HG03039 (cell line): ENCODE results near the gene RTP3.
"Not testable (repeated sequence)": the region's sequence is repeated elsewhere in the genome, so short reads cannot be mapped to it uniquely, and the experiment has no call there.

Source experiments
- ATAC-seq: cut with Tn5 transposase; IDR thresholded peaks from one replicate; pipeline ENCODE4 v1.9.1; 2021; ENCODE audit warnings: mild to moderate bottlenecking, moderate library complexity; ENCODE audit not compliant: unreplicated experiment

Gene RTP3

GRCh38 chr3:46517016-46517783, 19.4 kb downstream of the RTP3 start:
- ATAC-seq: no peak

DNA sequence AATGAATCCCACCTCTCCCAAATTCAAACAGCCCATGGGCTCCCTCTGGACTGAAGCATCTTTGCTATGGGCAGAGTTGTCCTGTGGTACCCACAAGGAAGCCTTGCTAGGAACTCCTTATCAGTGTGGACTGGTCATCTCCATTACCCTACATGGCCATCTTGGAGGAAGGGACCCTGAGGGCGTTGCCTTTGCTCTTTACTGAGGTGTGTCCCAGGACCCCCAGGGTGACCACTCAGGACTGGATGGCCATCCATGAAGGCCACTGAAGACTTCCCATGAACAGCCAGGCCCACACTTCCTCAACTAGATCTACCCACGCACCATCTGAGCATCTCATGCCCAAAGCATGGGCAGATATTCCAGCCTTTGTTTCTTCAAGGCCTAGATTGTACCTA, 20.0 kb downstream of the RTP3 start:
- ATAC-seq: no peak

- no peak for ATAC-seq
Measured at GRCh38 chr3:46519952-46520351, 22.2 kb downstream of the RTP3 start.

DNA sequence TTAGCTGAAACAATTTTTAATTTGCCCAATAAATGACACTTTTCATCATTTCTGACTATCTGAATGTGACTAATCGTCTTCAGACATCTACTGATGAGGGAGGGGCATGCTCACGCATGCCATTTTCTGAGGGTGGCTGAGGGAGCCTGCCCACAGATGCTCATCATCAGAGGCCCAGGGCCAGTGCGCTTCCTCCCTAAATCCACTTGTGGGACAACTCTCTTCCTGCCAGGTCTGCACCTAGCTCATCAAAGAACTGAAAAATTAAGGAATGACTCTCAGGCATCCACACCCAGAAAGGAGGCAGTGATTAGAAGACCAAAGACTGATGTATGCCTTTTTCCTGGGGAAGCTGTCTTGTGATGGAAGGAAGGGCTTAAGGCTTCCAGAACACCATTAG, 22.8 kb downstream of the RTP3 start:
- ATAC-seq: no peak

DNA sequence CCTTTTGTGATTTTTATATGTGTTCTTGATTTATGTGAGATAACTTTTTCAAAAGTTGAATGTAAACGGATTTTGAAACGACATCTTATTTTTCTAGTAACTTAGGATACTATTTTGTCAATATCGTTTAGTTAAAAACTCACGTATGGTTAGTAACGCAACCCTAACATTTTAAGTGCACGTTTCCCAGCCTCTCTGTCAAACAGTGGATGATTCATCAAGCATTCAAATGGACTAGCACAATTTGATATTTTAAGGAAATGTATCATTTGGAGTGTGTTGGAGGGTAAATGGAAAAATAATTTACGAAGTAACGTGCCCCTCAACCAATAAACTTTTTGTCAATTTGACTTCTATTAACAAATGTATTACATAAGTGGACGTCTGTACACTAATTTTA, 23.3 kb downstream of the RTP3 start:
- ATAC-seq: no peak

DNA sequence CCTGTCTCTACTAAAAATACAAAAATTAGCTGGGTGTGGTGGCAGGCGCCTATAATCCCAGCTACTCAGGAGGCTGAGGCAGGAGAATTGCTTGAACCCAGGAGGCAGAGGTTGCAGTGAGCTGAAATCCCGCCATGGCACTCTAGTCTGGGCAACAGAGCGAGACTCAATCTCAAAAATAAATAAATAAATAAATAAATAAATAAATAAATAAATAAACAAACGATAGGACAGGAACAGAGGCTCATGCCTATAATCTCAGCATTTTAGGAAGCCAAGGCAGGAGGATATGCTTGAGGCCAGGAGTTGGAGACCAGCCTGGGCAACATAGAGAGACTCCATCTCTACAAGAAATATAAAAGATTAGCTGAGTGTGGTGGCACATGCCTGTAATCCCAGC, 24.4 kb downstream of the RTP3 start:
- ATAC-seq: not testable (repeated sequence)

GRCh38 chr3:46523556-46523955, 25.8 kb downstream of the RTP3 start:
- ATAC-seq: no peak

DNA sequence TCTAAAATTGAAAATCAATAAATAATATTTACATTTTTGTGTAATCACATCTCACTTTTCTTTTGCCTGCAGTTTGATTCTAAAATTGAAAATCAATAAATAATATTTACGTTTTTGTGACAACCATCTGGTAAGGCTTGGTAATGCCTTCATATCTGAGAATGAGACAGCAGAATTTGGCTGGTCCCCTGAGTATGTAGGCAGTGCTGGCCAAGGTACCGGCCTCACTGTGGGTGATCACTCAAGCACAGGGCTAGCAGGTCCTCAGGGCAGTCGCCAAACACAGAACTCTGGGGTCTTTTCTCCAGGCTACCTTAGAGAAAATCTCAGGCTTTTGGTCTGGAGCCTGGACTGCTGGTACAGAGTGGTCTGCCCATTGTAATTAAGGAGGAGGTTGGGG, 26.2 kb downstream of the RTP3 start:
- ATAC-seq: no peak

- no peak for ATAC-seq
Measured at GRCh38 chr3:46524832-46525231, 27.1 kb downstream of the RTP3 start.

DNA sequence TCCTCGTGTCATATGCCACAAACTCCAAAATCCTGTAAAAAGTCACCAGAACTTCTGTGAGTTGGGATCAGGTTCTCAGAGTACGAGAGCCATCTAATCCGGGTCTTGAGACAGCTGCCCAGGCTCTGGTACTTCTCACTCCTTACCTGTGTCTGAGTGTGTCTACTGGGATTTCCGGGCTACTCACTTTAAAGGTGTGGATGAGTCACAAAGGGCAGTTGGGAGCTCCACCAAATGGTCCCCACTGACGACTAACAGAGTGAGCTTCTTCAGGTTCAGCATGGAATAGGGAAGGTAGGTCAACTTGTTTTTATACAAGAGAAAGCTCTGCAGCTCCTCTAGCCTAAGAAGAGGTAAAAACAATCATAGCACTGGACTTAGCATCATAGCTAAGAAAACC, 29.5 kb downstream of the RTP3 start:
- no peak for ATAC-seq

GRCh38 chr3:46533091-46533490, 35.3 kb downstream of the RTP3 start:
- no peak for ATAC-seq

- ATAC-seq: no peak
Measured at GRCh38 chr3:46535746-46536145, 38.0 kb downstream of the RTP3 start.

GRCh38 chr3:46536758-46537157, 39.0 kb downstream of the RTP3 start:
- no peak for ATAC-seq

DNA sequence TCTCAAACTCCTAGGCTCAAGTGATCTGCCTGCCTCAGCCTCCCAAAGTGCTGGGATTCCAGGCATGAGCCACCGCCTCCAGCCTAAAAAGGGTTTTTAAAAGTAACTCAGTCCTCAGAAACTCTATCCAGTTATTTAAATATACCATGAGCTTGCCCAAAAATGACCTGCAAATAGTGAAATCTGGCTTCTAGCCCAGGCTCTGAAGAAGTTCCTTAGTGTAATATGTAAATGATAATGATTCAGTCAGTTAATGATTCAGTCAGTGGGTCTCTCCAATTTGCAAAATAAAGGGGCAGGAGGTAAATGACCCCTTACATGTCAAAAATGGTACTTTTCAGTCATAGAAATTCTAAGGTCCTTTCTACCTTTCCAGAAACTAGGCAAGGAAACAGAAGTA, 39.5 kb downstream of the RTP3 start:
- no peak for ATAC-seq

DNA sequence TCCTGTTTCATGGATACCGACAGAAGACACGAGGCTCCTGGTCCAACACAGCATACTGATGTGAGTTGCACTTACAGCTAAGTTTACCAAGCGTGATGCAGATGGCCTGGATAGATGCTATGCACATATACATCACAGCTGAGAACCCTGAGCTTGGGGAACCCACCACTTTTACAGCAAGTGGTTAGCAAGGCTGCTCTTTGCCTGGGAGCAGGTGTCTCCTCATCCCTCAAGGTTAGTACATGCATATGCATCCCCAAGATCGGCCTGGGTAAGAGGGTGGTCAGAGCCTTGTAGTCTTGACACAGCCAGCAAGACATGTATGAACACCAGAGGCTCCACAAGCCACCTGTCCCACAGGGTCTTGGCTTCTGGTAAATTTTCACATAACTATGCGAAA, 40.0 kb downstream of the RTP3 start:
- ATAC-seq: no peak

- ATAC-seq: not testable (repeated sequence)
Measured at GRCh38 chr3:46538425-46538802, 40.6 kb downstream of the RTP3 start.

GRCh38 chr3:46538803-46539442, 41.1 kb downstream of the RTP3 start:
- peak; percentile 74 for ATAC-seq

DNA sequence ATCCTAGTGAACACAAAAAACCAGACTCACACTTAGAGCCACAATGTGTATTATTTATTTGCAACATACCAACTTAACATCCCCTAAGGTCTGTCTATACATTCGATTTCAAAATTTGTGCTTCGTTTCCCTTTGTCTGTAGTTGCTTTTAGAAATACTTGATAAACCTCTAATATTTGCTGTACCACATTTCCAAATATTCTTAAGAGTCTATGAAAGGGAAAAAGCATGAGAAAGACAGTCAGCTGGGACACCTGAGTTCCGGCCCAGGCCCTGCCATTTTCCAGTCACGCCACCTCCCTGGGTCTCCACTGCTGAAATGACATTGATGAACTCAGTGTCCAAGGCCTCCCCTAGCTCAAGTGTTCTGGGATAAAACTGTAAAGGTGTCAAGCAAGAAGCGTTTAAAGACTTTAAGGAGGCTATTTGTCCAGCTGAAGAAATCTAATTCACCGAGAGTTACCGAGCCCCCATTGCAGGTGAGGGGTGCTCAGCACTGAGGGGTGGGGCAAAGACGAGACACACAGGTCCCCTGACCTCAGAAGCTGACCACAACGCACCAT, 41.7 kb downstream of the RTP3 start:
- no peak for ATAC-seq

DNA sequence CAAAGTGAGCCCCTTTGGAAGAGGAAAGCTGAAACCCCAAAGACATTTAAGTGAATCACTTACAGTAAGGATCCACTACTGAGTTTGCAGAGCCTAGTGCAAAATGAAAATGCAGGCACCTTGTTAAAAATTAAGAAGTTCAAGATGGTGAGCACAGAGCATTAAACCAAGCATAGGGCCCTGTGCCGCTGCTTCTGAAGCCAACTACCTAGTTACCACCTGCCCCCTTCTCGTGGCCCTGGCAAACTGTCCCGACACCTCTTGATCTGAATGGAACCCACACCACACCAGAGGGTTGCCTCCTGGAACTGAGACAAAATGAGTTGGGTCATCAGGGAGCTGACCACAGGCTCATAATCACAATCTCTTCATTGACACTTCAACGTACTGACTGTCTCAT, 42.8 kb downstream of the RTP3 start:
- ATAC-seq: no peak

DNA sequence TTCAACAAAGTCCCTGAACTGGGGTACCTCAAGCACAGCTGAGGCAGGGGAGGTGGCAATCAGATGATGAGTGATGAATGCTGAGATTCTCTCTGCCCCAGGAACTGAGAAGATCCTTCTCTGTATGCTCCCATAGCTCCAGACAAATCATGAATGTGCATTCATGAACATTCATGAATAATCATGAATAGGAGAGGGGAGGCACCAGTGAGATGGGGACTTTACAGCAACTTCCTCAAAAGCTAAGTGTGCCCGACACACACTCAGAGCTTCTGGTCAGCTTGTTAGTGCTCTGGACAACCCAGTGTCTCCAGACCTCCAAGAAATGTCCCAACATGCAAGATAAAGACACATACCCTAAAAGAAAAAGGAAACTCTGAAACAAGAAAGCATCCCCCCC, 44.1 kb downstream of the RTP3 start:
- ATAC-seq: no peak

DNA sequence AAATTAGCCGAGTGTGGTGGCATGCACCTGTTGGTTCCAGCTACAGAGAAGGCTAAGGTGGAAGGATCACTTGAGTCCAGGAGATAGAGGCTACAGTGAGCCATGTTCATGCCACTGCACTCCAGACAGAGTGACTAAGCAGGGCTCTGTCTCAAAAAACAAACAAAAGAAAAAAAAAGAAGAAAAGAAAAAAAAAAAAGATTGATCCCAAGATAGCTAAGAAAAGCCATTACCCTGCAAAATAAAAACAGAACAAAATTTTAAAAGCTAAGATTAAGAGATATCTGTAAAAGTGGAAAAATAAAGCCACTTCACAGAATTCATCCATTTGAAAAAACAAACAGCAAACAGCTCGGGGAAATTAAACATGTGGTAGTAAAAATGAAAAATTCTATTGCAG, 44.6 kb downstream of the RTP3 start:
- ATAC-seq: no peak

- no peak for ATAC-seq
Measured at GRCh38 chr3:46542801-46543201, 45.0 kb downstream of the RTP3 start.
